Measurements from ENCODE around the gene SLAMF1. TPM values are rescaled to one million over a fixed set of nuclear protein-coding genes. Genes with fewer than 3 reads are reported as not detected.
"Not testable (repeated sequence)": the region's sequence is repeated elsewhere in the genome, so short reads cannot be mapped to it uniquely, and the experiment has no call there.

Gene SLAMF1
- total RNA-seq, 1 donor from 2014 or later, result not detected

- no peak for DNase-seq (ENCODE audit: extremely low spot score, unreplicated experiment)
- H3K27me3 Mint-ChIP-seq (ENCODE audit: unreplicated experiment), result no peaks in the 10 kb centered on the region
- H3K27ac Mint-ChIP-seq (ENCODE audit: unreplicated experiment), result no peak overlapping the region
- no peak overlapping the region for H3K4me3 Mint-ChIP-seq (ENCODE audit: unreplicated experiment)
- TF ChIP-seq CTCF (IDR thresholded peaks at IDR 0.05), result no peak
- no peaks in the 10 kb centered on the region for H3K4me1 Mint-ChIP-seq (ENCODE audit: unreplicated experiment)
- no peaks in the 10 kb centered on the region for H3K9me3 Mint-ChIP-seq (ENCODE audit: unreplicated experiment)
- no peaks in the 10 kb centered on the region for H3K36me3 Mint-ChIP-seq (ENCODE audit: unreplicated experiment)
Measured at GRCh38 chr1:160567858-160568682, 78.8 kb downstream of the SLAMF1 start.

GRCh38 chr1:160567341-160567740, 79.5 kb downstream of the SLAMF1 start:
- Mint-ChIP-seq H3K9me3 (ENCODE audit: unreplicated experiment) (no peaks in the 10 kb centered on the region), H3K27me3 (ENCODE audit: unreplicated experiment) (no peaks in the 10 kb centered on the region), H3K4me1 (ENCODE audit: unreplicated experiment) (no peaks in the 10 kb centered on the region), H3K27ac (ENCODE audit: unreplicated experiment) (no peak overlapping the region), H3K36me3 (ENCODE audit: unreplicated experiment) (no peaks in the 10 kb centered on the region), H3K4me3 (ENCODE audit: unreplicated experiment) (no peak overlapping the region)
- TF ChIP-seq CTCF (IDR thresholded peaks at IDR 0.05), result no peak
- no peak for DNase-seq (ENCODE audit: extremely low spot score, unreplicated experiment)

- peaks cover 3% of the 10 kb centered on the region for H3K9me3 Mint-ChIP-seq (ENCODE audit: unreplicated experiment)
- H3K4me1 Mint-ChIP-seq (ENCODE audit: unreplicated experiment), result no peaks in the 10 kb centered on the region
- no peaks in the 10 kb centered on the region for H3K36me3 Mint-ChIP-seq (ENCODE audit: unreplicated experiment)
- DNase-seq (ENCODE audit: extremely low spot score, unreplicated experiment), result no peak
- H3K27me3 Mint-ChIP-seq (ENCODE audit: unreplicated experiment), result no peaks in the 10 kb centered on the region
- H3K27ac Mint-ChIP-seq (ENCODE audit: unreplicated experiment), result no peak overlapping the region
- H3K4me3 Mint-ChIP-seq (ENCODE audit: unreplicated experiment), result no peak overlapping the region
- no peak for TF ChIP-seq CTCF (IDR thresholded peaks at IDR 0.05)
Measured at GRCh38 chr1:160565564-160565963, 81.3 kb downstream of the SLAMF1 start.

- H3K9me3 Mint-ChIP-seq (ENCODE audit: unreplicated experiment); H3K4me1 Mint-ChIP-seq (ENCODE audit: unreplicated experiment); DNase-seq (ENCODE audit: extremely low spot score, unreplicated experiment); H3K36me3 Mint-ChIP-seq (ENCODE audit: unreplicated experiment); H3K4me3 Mint-ChIP-seq (ENCODE audit: unreplicated experiment); H3K27me3 Mint-ChIP-seq (ENCODE audit: unreplicated experiment); H3K27ac Mint-ChIP-seq (ENCODE audit: unreplicated experiment): not testable (repeated sequence)
Measured at GRCh38 chr1:160563230-160563629, 83.6 kb downstream of the SLAMF1 start.

GRCh38 chr1:160562745-160563144, 84.1 kb downstream of the SLAMF1 start:
- not testable (repeated sequence) for H3K36me3 Mint-ChIP-seq (ENCODE audit: unreplicated experiment); H3K27ac Mint-ChIP-seq (ENCODE audit: unreplicated experiment); H3K4me1 Mint-ChIP-seq (ENCODE audit: unreplicated experiment); DNase-seq (ENCODE audit: extremely low spot score, unreplicated experiment); H3K9me3 Mint-ChIP-seq (ENCODE audit: unreplicated experiment); H3K4me3 Mint-ChIP-seq (ENCODE audit: unreplicated experiment); H3K27me3 Mint-ChIP-seq (ENCODE audit: unreplicated experiment)

- no peak for DNase-seq (ENCODE audit: extremely low spot score, unreplicated experiment)
- H3K27me3 Mint-ChIP-seq (ENCODE audit: unreplicated experiment), result peaks cover 10% of the 10 kb centered on the region
Measured at GRCh38 chr1:160560806-160561205, 86.0 kb downstream of the SLAMF1 start.

More at GRCh38 chr1:160560806-160561205, 86.0 kb downstream of the SLAMF1 start:
- Mint-ChIP-seq H3K36me3 (ENCODE audit: unreplicated experiment) (no peaks in the 10 kb centered on the region), H3K9me3 (ENCODE audit: unreplicated experiment) (peaks cover 3% of the 10 kb centered on the region), H3K4me3 (ENCODE audit: unreplicated experiment) (no peak overlapping the region), H3K27ac (ENCODE audit: unreplicated experiment) (no peak overlapping the region), H3K4me1 (ENCODE audit: unreplicated experiment) (no peaks in the 10 kb centered on the region)
- TF ChIP-seq CTCF (IDR thresholded peaks at IDR 0.05), result no peak
